Activated naive CD8-positive, alpha-beta T cell treated with anti-CD3 and anti-CD28 coated beads for 36 hours (primary cell): ENCODE data around the gene LOC128125822.
A peak's percentile ranks its signal among the peaks of the same experiment; 100 is the strongest.
"Not testable (repeated sequence)": the region's sequence is repeated elsewhere in the genome, so short reads cannot be mapped to it uniquely, and the experiment has no call there.

ENCODE experiments used
- DNase-seq: peaks from one replicate; pipeline ENCODE4 v3.0.0; 2021
- H3K27ac Mint-ChIP-seq: one replicate; pipeline ENCODE4 v1.8.0; 2022; ENCODE audit warnings: mild to moderate bottlenecking, moderate library complexity, mixed read lengths
- H3K27me3 Mint-ChIP-seq: one replicate; pipeline ENCODE4 v1.8.0; 2022; ENCODE audit warnings: mild to moderate bottlenecking, mixed read lengths
- H3K36me3 Mint-ChIP-seq: one replicate; pipeline ENCODE4 v1.8.0; 2021; ENCODE audit warnings: mild to moderate bottlenecking, mixed read lengths
- H3K4me1 Mint-ChIP-seq: one replicate; pipeline ENCODE4 v1.8.0; 2021; ENCODE audit warnings: mixed read lengths
- H3K4me3 Mint-ChIP-seq: one replicate; pipeline ENCODE4 v1.8.0; 2022; ENCODE audit warnings: mild to moderate bottlenecking, moderate library complexity, mixed read lengths
- H3K9me3 Mint-ChIP-seq: one replicate; pipeline ENCODE4 v1.8.0; 2022; ENCODE audit warnings: mixed read lengths

The LOC128125822 gene

GRCh38 chr6:63584125-63584514, 11.8 kb downstream of the LOC128125822 start:
- Mint-ChIP-seq H3K4me1 (no peaks in the 10 kb centered on the region), H3K4me3 (no peak overlapping the region), H3K9me3 (no peaks in the 10 kb centered on the region), H3K27ac (no peak overlapping the region), H3K36me3 (peaks cover 21% of the 10 kb centered on the region), H3K27me3 (peaks cover 4% of the 10 kb centered on the region)
- no peak for DNase-seq

GRCh38 chr6:63584566-63584965, 12.3 kb downstream of the LOC128125822 start:
- no peak overlapping the region for H3K27ac Mint-ChIP-seq
- H3K4me3 Mint-ChIP-seq: no peak overlapping the region
- no peak for DNase-seq

GRCh38 chr6:63585652-63586051, 13.4 kb downstream of the LOC128125822 start:
- DNase-seq, H3K4me3 Mint-ChIP-seq, H3K27me3 Mint-ChIP-seq, H3K27ac Mint-ChIP-seq, H3K4me1 Mint-ChIP-seq, H3K9me3 Mint-ChIP-seq: not testable (repeated sequence)
- H3K36me3 Mint-ChIP-seq: peaks cover 15% of the 10 kb centered on the region

More at GRCh38 chr6:63584566-63584965, 12.3 kb downstream of the LOC128125822 start:
- H3K9me3 Mint-ChIP-seq: no peaks in the 10 kb centered on the region
- H3K4me1 Mint-ChIP-seq: no peaks in the 10 kb centered on the region
- peaks cover 21% of the 10 kb centered on the region for H3K36me3 Mint-ChIP-seq
- peaks cover 4% of the 10 kb centered on the region for H3K27me3 Mint-ChIP-seq

- no peak for DNase-seq
- Mint-ChIP-seq H3K4me3 (no peak overlapping the region), H3K4me1 (no peaks in the 10 kb centered on the region), H3K36me3 (no peaks in the 10 kb centered on the region), H3K9me3 (no peaks in the 10 kb centered on the region), H3K27ac (no peak overlapping the region), H3K27me3 (peaks cover 7% of the 10 kb centered on the region)
Measured at GRCh38 chr6:63589952-63590411, 17.7 kb downstream of the LOC128125822 start.

- peaks cover 2% of the 10 kb centered on the region for H3K4me1 Mint-ChIP-seq
- no peak overlapping the region for H3K4me3 Mint-ChIP-seq
- H3K27ac Mint-ChIP-seq: no peak overlapping the region
- DNase-seq: no peak
- H3K36me3 Mint-ChIP-seq: no peaks in the 10 kb centered on the region
- peaks cover 11% of the 10 kb centered on the region for H3K27me3 Mint-ChIP-seq
- H3K9me3 Mint-ChIP-seq: no peaks in the 10 kb centered on the region
Measured at GRCh38 chr6:63592886-63593285, 20.6 kb downstream of the LOC128125822 start.

GRCh38 chr6:63597141-63598048, 25.1 kb downstream of the LOC128125822 start:
- H3K27ac Mint-ChIP-seq: no peak overlapping the region
- H3K4me3 Mint-ChIP-seq: peak overlapping the region; percentile 87
- H3K4me1 Mint-ChIP-seq: peaks cover 16% of the 10 kb centered on the region

GRCh38 chr6:63598049-63599036, 26.1 kb downstream of the LOC128125822 start:
- Mint-ChIP-seq H3K27me3 (peaks cover 12% of the 10 kb centered on the region), H3K36me3 (no peaks in the 10 kb centered on the region), H3K4me1 (peaks cover 16% of the 10 kb centered on the region), H3K4me3 (peak overlapping the region; percentile 87), H3K9me3 (no peaks in the 10 kb centered on the region), H3K27ac (no peak overlapping the region)
- peak; percentile 73 for DNase-seq

More at GRCh38 chr6:63597141-63598048, 25.1 kb downstream of the LOC128125822 start:
- no peak for DNase-seq
- H3K9me3 Mint-ChIP-seq: no peaks in the 10 kb centered on the region
- peaks cover 12% of the 10 kb centered on the region for H3K27me3 Mint-ChIP-seq
- H3K36me3 Mint-ChIP-seq: no peaks in the 10 kb centered on the region

GRCh38 chr6:63599243-63599642, 27.0 kb downstream of the LOC128125822 start:
- peak overlapping the region; percentile 87 for H3K4me3 Mint-ChIP-seq
- peaks cover 16% of the 10 kb centered on the region for H3K4me1 Mint-ChIP-seq
- peaks cover 8% of the 10 kb centered on the region for H3K27me3 Mint-ChIP-seq
- no peak for DNase-seq
- no peaks in the 10 kb centered on the region for H3K36me3 Mint-ChIP-seq
- no peaks in the 10 kb centered on the region for H3K9me3 Mint-ChIP-seq
- H3K27ac Mint-ChIP-seq: no peak overlapping the region

GRCh38 chr6:63600136-63600535, 27.9 kb downstream of the LOC128125822 start:
- peaks cover 8% of the 10 kb centered on the region for H3K27me3 Mint-ChIP-seq
- H3K9me3 Mint-ChIP-seq: no peaks in the 10 kb centered on the region
- H3K4me3 Mint-ChIP-seq: no peak overlapping the region
- no peak for DNase-seq
- H3K27ac Mint-ChIP-seq: no peak overlapping the region
- peaks cover 16% of the 10 kb centered on the region for H3K4me1 Mint-ChIP-seq
- no peaks in the 10 kb centered on the region for H3K36me3 Mint-ChIP-seq

- Mint-ChIP-seq H3K36me3 (no peaks in the 10 kb centered on the region), H3K4me1 (no peaks in the 10 kb centered on the region), H3K4me3 (no peak overlapping the region), H3K27ac (no peak overlapping the region), H3K27me3 (no peaks in the 10 kb centered on the region), H3K9me3 (peaks cover 2% of the 10 kb centered on the region)
- no peak for DNase-seq
Measured at GRCh38 chr6:63609231-63609630, 37.0 kb downstream of the LOC128125822 start.

- Mint-ChIP-seq H3K9me3 (peaks cover 2% of the 10 kb centered on the region), H3K27ac (no peak overlapping the region), H3K4me1 (no peaks in the 10 kb centered on the region), H3K36me3 (no peaks in the 10 kb centered on the region), H3K27me3 (peaks cover under 1% of the 10 kb centered on the region), H3K4me3 (no peak overlapping the region)
- DNase-seq: no peak
Measured at GRCh38 chr6:63610944-63611343, 38.7 kb downstream of the LOC128125822 start.

- Mint-ChIP-seq H3K4me3 (no peak overlapping the region), H3K9me3 (peaks cover 2% of the 10 kb centered on the region), H3K36me3 (no peaks in the 10 kb centered on the region), H3K4me1 (no peaks in the 10 kb centered on the region), H3K27me3 (peaks cover 4% of the 10 kb centered on the region), H3K27ac (no peak overlapping the region)
- no peak for DNase-seq
Measured at GRCh38 chr6:63611560-63611959, 39.3 kb downstream of the LOC128125822 start.

- DNase-seq: no peak
- Mint-ChIP-seq H3K4me1 (no peaks in the 10 kb centered on the region), H3K27me3 (peaks cover 9% of the 10 kb centered on the region), H3K27ac (no peak overlapping the region), H3K36me3 (no peaks in the 10 kb centered on the region), H3K9me3 (no peaks in the 10 kb centered on the region), H3K4me3 (no peak overlapping the region)
Measured at GRCh38 chr6:63615590-63615989, 43.3 kb downstream of the LOC128125822 start.
